Stomach (tissue), 9 donors: ENCODE data around the gene FZD7. TPM values are rescaled to one million over a fixed set of nuclear protein-coding genes. Genes with fewer than 3 reads are reported as not detected.

Source experiments
- DNase-seq, 2 donors: peaks; one replicate each; pipeline versions ENCODE4 v3.0.0 to v3.0.0-alpha.2; 2013 to 2019
- H3K27ac ChIP-seq, 5 donors: fragments of 200-600 bp in 4 of 5; sonication (generic) in 4 of 5; one replicate each; pipeline ENCODE4 v1.5.1; 2013 to 2019; ENCODE audit warnings: mild to moderate bottlenecking in 1 of 5, moderate library complexity in 1 of 5
- H3K27me3 ChIP-seq, 3 donors: fragments of 200-600 bp; sonication (generic); one replicate each; pipeline ENCODE4 v1.5.1; 2017 to 2019; ENCODE audit warnings: mixed run types in 1 of 3
- H3K36me3 ChIP-seq, 4 donors: fragments of 200-600 bp; sonication (generic); 1 replicate in 3 of 4; 2 replicates in 1 of 4; pipeline ENCODE4 v1.5.1; 2016 to 2019
- H3K4me1 ChIP-seq, 4 donors: fragments of 200-600 bp; sonication (generic); one replicate each; pipeline ENCODE4 v1.5.1; 2016 to 2019
- H3K4me3 ChIP-seq, 4 donors: fragments of 200-600 bp; sonication (generic) in 3 of 4; one replicate each; pipeline ENCODE4 v1.5.1; 2016 to 2019; ENCODE audit warnings: mild to moderate bottlenecking in 1 of 4
- H3K9me3 ChIP-seq, 4 donors: fragments of 200-600 bp; sonication (generic); one replicate each; pipeline ENCODE4 v1.5.1; 2016 to 2019
- CTCF ChIP-seq, 7 experiments: fragments of 450-650 bp in 4 of 7; fragments of 200-600 bp in 3 of 7; sonication (generic) in 3 of 7; IDR thresholded peaks; one replicate each; pipeline ENCODE4 v1.5.1; 2016 to 2019; ENCODE audit warnings: antibody characterized with exemption in 7 of 7, control low read depth in 2 of 7, mild to moderate bottlenecking in 1 of 7
- EP300 ChIP-seq: sonication (generic); formaldehyde crosslinking; IDR thresholded peaks from one replicate; pipeline ENCODE4 v1.6.1; 2017; ENCODE audit warnings: antibody characterized with exemption
- POLR2A ChIP-seq, 4 donors: fragments of 450-650 bp; IDR thresholded peaks; one replicate each; pipeline ENCODE4 v1.6.1; 2016; ENCODE audit warnings: antibody characterized with exemption in 4 of 4, control low read depth in 2 of 4, mild to moderate bottlenecking in 1 of 4, moderate library complexity in 1 of 4
- POLR2AphosphoS5 ChIP-seq, 3 donors: sonication (generic); formaldehyde crosslinking; IDR thresholded peaks; one replicate each; pipeline ENCODE4 v1.6.1; 2016; ENCODE audit warnings: antibody characterized with exemption in 3 of 3
- WGBS, 5 donors: extraction: QIAGEN DNeasy Blood & Tissue Kit in 3 of 5; methylation state at CpG; one replicate each; pipeline versions ENCODE4 v1.1.5 to v1.1.7; 2013 to 2018; 5-methylcytosine and 5-hydroxymethylcytosine counted together
- intact Hi-C: fragments of 100-400 bp; cut with DNase I; formaldehyde crosslinking; loops from one replicate; pipeline ENCODE4 v1.15.1; 2023; ENCODE audit warnings: low total_unique reads
- polyA plus RNA-seq, 3 donors: library from polyadenylated mRNA; stranded (reverse); fragments of 200-250 nt; gene quantifications; one replicate each; pipeline ENCODE4 v1.2.3, GENCODE V29; 2013
- total RNA-seq, 5 donors: library from RNA; depleted of rRNA; stranded (reverse); fragments of >200 nt; gene quantifications; one replicate each; pipeline versions ENCODE4 v1.1.0 to v1.2.3, GENCODE V29; 2014 to 2016
- donor health status: healthy with polysubstance abuse.
- donor health status: Bipolar disorder and iron deficiency.
- donor health status: healthy.

FZD7 gene
- total and polyA plus RNA-seq, 8 donors, result 1.7 to 20.9 (median 4.9) TPM

- H3K4me3 ChIP-seq, result no peak overlapping the region
- TF ChIP-seq CTCF (IDR thresholded peaks at IDR 0.05) (no peak), POLR2A (IDR thresholded peaks at IDR 0.05) (no peak), EP300 (no peak), POLR2AphosphoS5 (IDR thresholded peaks at IDR 0.05) (no peak)
- intact Hi-C loops, result no loop called here
- peaks cover 0 to 17% (median 0%) of the 10 kb centered on the region in 4 donors for H3K4me1 ChIP-seq
- no peaks in the 10 kb centered on the region for H3K9me3 ChIP-seq
- H3K36me3 ChIP-seq, result no peaks in the 10 kb centered on the region
- DNase-seq, result no peak
- no peaks in the 10 kb centered on the region for H3K27me3 ChIP-seq
- 92 to 94% (median 93%) methylated on average over 8 of the region's 8 CpGs for WGBS, 5 donors
- H3K27ac ChIP-seq, result no peak overlapping the region
These were observed 9.8 kb upstream of the FZD7 start for GRCh38 chr2:202023904-202024266.

- Histone ChIP-seq H3K27ac (no peak overlapping the region), H3K27me3 (no peaks in the 10 kb centered on the region), H3K4me3 (no peak overlapping the region), H3K36me3 (no peaks in the 10 kb centered on the region), H3K9me3 (no peaks in the 10 kb centered on the region), H3K4me1 (peaks cover 0 to 7% (median 0%) of the 10 kb centered on the region in 4 donors)
- DNase-seq, result no peak
- WGBS, 5 donors, result 83 to 90% (median 89%) methylated on average over 9 of the region's 9 CpGs
- intact Hi-C loops, result no loop called here
- TF ChIP-seq POLR2AphosphoS5 (IDR thresholded peaks at IDR 0.05), result no peak
- TF ChIP-seq CTCF (IDR thresholded peaks at IDR 0.05), result no peak
These were observed 8.8 kb upstream of the FZD7 start for GRCh38 chr2:202024871-202025270.

- 88 to 92% (median 90%) methylated on average over 5 of the region's 5 CpGs for WGBS, 5 donors
- Histone ChIP-seq H3K36me3 (no peaks in the 10 kb centered on the region), H3K27me3 (no peaks in the 10 kb centered on the region), H3K9me3 (no peaks in the 10 kb centered on the region), H3K4me3 (no peak overlapping the region), H3K4me1 (no peaks in the 10 kb centered on the region), H3K27ac (no peak overlapping the region)
- TF ChIP-seq POLR2AphosphoS5 (IDR thresholded peaks at IDR 0.05) (no peak), EP300 (no peak), POLR2A (IDR thresholded peaks at IDR 0.05) (no peak), CTCF (IDR thresholded peaks at IDR 0.05) (no peak)
- no peak for DNase-seq
- intact Hi-C loops, result no loop called here
These were observed 7.8 kb upstream of the FZD7 start for GRCh38 chr2:202025816-202026215.

GRCh38 chr2:202026507-202026906, 7.1 kb upstream of the FZD7 start:
- Histone ChIP-seq H3K27me3 (no peaks in the 10 kb centered on the region), H3K36me3 (no peaks in the 10 kb centered on the region), H3K9me3 (no peaks in the 10 kb centered on the region), H3K4me1 (no peaks in the 10 kb centered on the region), H3K27ac (no peak overlapping the region), H3K4me3 (no peak overlapping the region)
- TF ChIP-seq POLR2AphosphoS5 (IDR thresholded peaks at IDR 0.05) (no peak), CTCF (IDR thresholded peaks at IDR 0.05) (no peak), EP300 (no peak), POLR2A (IDR thresholded peaks at IDR 0.05) (no peak)
- 84 to 89% (median 87%) methylated on average over 5 of the region's 5 CpGs for WGBS, 5 donors
- intact Hi-C loops, result no loop called here
- DNase-seq, result no peak
